WTC11 (cell line): ENCODE measurements around the gene CELSR1. TPM values are rescaled to one million over a fixed set of nuclear protein-coding genes. Genes with fewer than 3 reads are reported as not detected.
A peak's percentile ranks its signal among the peaks of the same experiment; 100 is the strongest.

Experiments
- ATAC-seq: fragments of 200-7000 bp; cut with Tn5 transposase; 2 replicates; pipeline ENCODE4 v1.10.0; 2021; ENCODE audit warnings: mild to moderate bottlenecking, moderate library complexity
- CTCF ChIA-PET: fragments of 300-600 bp; sonication (Branson Sonifier 250); formaldehyde crosslinking; loops from one replicate; lab custom pipeline; 2021; ENCODE audit warnings: antibody characterized with exemption; lab: Charles Lee
- POLR2A ChIA-PET: fragments of 350-600 bp; sonication (Branson Sonifier 250); formaldehyde crosslinking; loops from one replicate; lab custom pipeline; 2021; ENCODE audit warnings: antibody characterized with exemption; lab: Charles Lee
- DNase-seq: peaks from one replicate; pipeline ENCODE4 v3.0.0; 2021; ENCODE audit warnings: low spot score
- H3K27ac Mint-ChIP-seq: 2 replicates; pipeline ENCODE4 v1.8.0; 2021; ENCODE audit warnings: mixed read lengths
- H3K27me3 Mint-ChIP-seq: 2 replicates; pipeline ENCODE4 v1.8.0; 2021; ENCODE audit warnings: low read depth, mild to moderate bottlenecking, moderate library complexity, mixed read lengths
- H3K36me3 Mint-ChIP-seq: 2 replicates; pipeline ENCODE4 v1.8.0; 2021; ENCODE audit warnings: mixed read lengths
- H3K4me1 Mint-ChIP-seq: 2 replicates; pipeline ENCODE4 v1.8.0; 2022; ENCODE audit warnings: mixed read lengths
- H3K4me3 Mint-ChIP-seq: 2 replicates; pipeline ENCODE4 v1.8.0; 2021; ENCODE audit warnings: mild to moderate bottlenecking, moderate library complexity, mixed read lengths
- H3K9me3 Mint-ChIP-seq: 2 replicates; pipeline ENCODE4 v1.8.0; 2021; ENCODE audit warnings: mixed read lengths
- ATF1 ChIP-seq: sonication (generic); formaldehyde crosslinking; IDR thresholded peaks from 2 replicates; pipeline ENCODE4 v1.8.1; 2023; ENCODE audit warnings: mild to moderate bottlenecking, moderate library complexity, missing genetic modification reagents
- ATF6 ChIP-seq: sonication (generic); formaldehyde crosslinking; IDR thresholded peaks from 2 replicates; pipeline ENCODE4 v1.8.1; 2023; ENCODE audit warnings: mild to moderate bottlenecking, missing genetic modification reagents
- CREB1 ChIP-seq: sonication (generic); formaldehyde crosslinking; IDR thresholded peaks from 2 replicates; pipeline ENCODE4 v1.8.0; 2023; ENCODE audit warnings: mild to moderate bottlenecking, missing genetic modification reagents
- E2F4 ChIP-seq: sonication (generic); formaldehyde crosslinking; IDR thresholded peaks from 2 replicates; pipeline ENCODE4 v1.8.1; 2022; ENCODE audit warnings: low read depth, mild to moderate bottlenecking, moderate library complexity, missing genetic modification reagents, borderline replicate concordance
- ERG ChIP-seq: fragments of 250-450 bp; sonication (Bioruptor Pico); IDR thresholded peaks from 2 replicates; pipeline ENCODE4 v1.8.0; 2021; ENCODE audit warnings: mild to moderate bottlenecking
- ESRRA ChIP-seq: sonication (generic); formaldehyde crosslinking; IDR thresholded peaks from 2 replicates; pipeline ENCODE4 v1.8.1; 2022; ENCODE audit warnings: mild to moderate bottlenecking, missing genetic modification reagents, borderline replicate concordance
- FOXP4 ChIP-seq: sonication (generic); formaldehyde crosslinking; IDR thresholded peaks from 2 replicates; pipeline ENCODE4 v1.8.0; 2022; ENCODE audit warnings: mild to moderate bottlenecking, missing genetic modification reagents
- NFE2L1 ChIP-seq: sonication (generic); formaldehyde crosslinking; IDR thresholded peaks from 2 replicates; pipeline ENCODE4 v1.8.1; 2023; ENCODE audit warnings: missing genetic modification reagents
- NR1H2 ChIP-seq: sonication (generic); formaldehyde crosslinking; IDR thresholded peaks from 2 replicates; pipeline ENCODE4 v1.9.0; 2021; ENCODE audit warnings: mild to moderate bottlenecking, moderate library complexity, missing genetic modification reagents
- NR2C2 ChIP-seq: sonication (generic); formaldehyde crosslinking; IDR thresholded peaks from 2 replicates; pipeline ENCODE4 v1.8.0; 2022; ENCODE audit warnings: mild to moderate bottlenecking, missing genetic modification reagents
- OVOL2 ChIP-seq: fragments of 250-450 bp; sonication (Bioruptor Pico); IDR thresholded peaks from 2 replicates; pipeline ENCODE4 v1.9.0; 2021; ENCODE audit warnings: mild to moderate bottlenecking, borderline replicate concordance
- PRRX2 ChIP-seq: fragments of 250-450 bp; sonication (Bioruptor Pico); IDR thresholded peaks from 2 replicates; pipeline ENCODE4 v1.8.0; 2021; ENCODE audit warnings: mild to moderate bottlenecking
- TEAD1 ChIP-seq: sonication (generic); formaldehyde crosslinking; IDR thresholded peaks from 2 replicates; pipeline ENCODE4 v1.8.0; 2022; ENCODE audit warnings: mild to moderate bottlenecking, missing genetic modification reagents
- TEAD4 ChIP-seq: sonication (generic); formaldehyde crosslinking; IDR thresholded peaks from 2 replicates; pipeline ENCODE4 v1.8.0; 2022; ENCODE audit warnings: mild to moderate bottlenecking, missing genetic modification reagents
- ZBTB21 ChIP-seq: sonication (generic); formaldehyde crosslinking; IDR thresholded peaks from 2 replicates; pipeline ENCODE4 v1.8.1; 2023; ENCODE audit warnings: mild to moderate bottlenecking, missing genetic modification reagents, borderline replicate concordance
- total RNA-seq: library from RNA; stranded (reverse); gene quantifications from 3 replicates; pipeline ENCODE4 v1.2.3, GENCODE V29; 2021

Gene CELSR1
- total RNA-seq, 1 experiment from 2014 or later = 16.8 TPM

- DNase-seq (no peak), ATAC-seq (peak; percentile 12; the same call in 1 of the 2 replicates)
- H3K27me3 Mint-ChIP-seq = no peaks in the 10 kb centered on the region
- no peak overlapping the region for H3K4me3 Mint-ChIP-seq
- no peak overlapping the region; the same call in 1 of the 2 replicates for H3K27ac Mint-ChIP-seq
- peaks cover under 1% of the 10 kb centered on the region for H3K9me3 Mint-ChIP-seq
- no peak for TF ChIP-seq TEAD4 (CRISPR knock-in tag)
- no peak for TF ChIP-seq ESRRA (CRISPR knock-in tag)
- no peak for TF ChIP-seq ZBTB21 (CRISPR knock-in tag)
- no peak for TF ChIP-seq E2F4
- TF ChIP-seq NFE2L1 (CRISPR knock-in tag) = no peak
- no peak for TF ChIP-seq NR1H2 (CRISPR knock-in tag)
- H3K4me1 Mint-ChIP-seq = peaks cover 6% of the 10 kb centered on the region; the same call in 1 of the 2 replicates
- ChIA-PET POLR2A (no interaction called here), CTCF (interaction anchor here (0.6 kb wide), 1 partner anchor 134 kb away, joined by 3 read pairs; no protein-coding TSS in a partner anchor)
- peaks cover 5% of the 10 kb centered on the region for H3K36me3 Mint-ChIP-seq
These were observed 166.7 kb downstream of the CELSR1 start for GRCh38 chr22:46370584-46371291.

- Mint-ChIP-seq H3K4me3 (no peak overlapping the region), H3K9me3 (no peaks in the 10 kb centered on the region)
- CTCF ChIA-PET = interaction anchor here (0.6 to 4.4 kb wide), 3 partner anchors 15 to 172 kb away, joined by 3 to 156 read pairs (median 3); no protein-coding TSS in a partner anchor
- TF ChIP-seq PRRX2 (CRISPR knock-in tag) = no peak
- TF ChIP-seq ATF1 (CRISPR knock-in tag) = no peak
- no peak for TF ChIP-seq OVOL2 (CRISPR knock-in tag)
- no peak for TF ChIP-seq ZBTB21 (CRISPR knock-in tag)
- TF ChIP-seq ERG = no peak
- TF ChIP-seq TEAD1 (CRISPR knock-in tag) = no peak
- no peak for TF ChIP-seq CREB1 (CRISPR knock-in tag)
- no peak for TF ChIP-seq NR2C2 (CRISPR knock-in tag)
- no peak for TF ChIP-seq ATF6
- TF ChIP-seq FOXP4 (CRISPR knock-in tag) = no peak
- TF ChIP-seq, all 79 proteins: peak for 0
- DNase-seq = no peak
- H3K27ac Mint-ChIP-seq = no peak overlapping the region
- no peaks in the 10 kb centered on the region for H3K36me3 Mint-ChIP-seq
- POLR2A ChIA-PET = no interaction called here
- no peaks in the 10 kb centered on the region for H3K27me3 Mint-ChIP-seq
- peaks cover 6% of the 10 kb centered on the region; the same call in 1 of the 2 replicates for H3K4me1 Mint-ChIP-seq
- ATAC-seq = no peak
These were observed 167.5 kb downstream of the CELSR1 start for GRCh38 chr22:46369716-46370583.
